Hepatocyte (in vitro differentiated cells): ENCODE results near the gene ALG6.

Source experiments
- EZH2 ChIP-seq: fragments of 200-600 bp; sonication (generic); IDR thresholded peaks from 2 replicates; pipeline ENCODE4 v1.6.1; 2016; ENCODE audit warnings: antibody characterized with exemption, mild to moderate bottlenecking, borderline replicate concordance
- EZH2phosphoT487 ChIP-seq: fragments of 200-600 bp; sonication (generic); IDR thresholded peaks from one replicate; pipeline ENCODE4 v1.6.1; 2018; ENCODE audit warnings: antibody characterized with exemption, mild to moderate bottlenecking, low read depth, moderate library complexity; ENCODE audit not compliant: unreplicated experiment, severe bottlenecking
- TF ChIP-seq, protein P1 (sequence below): fragments of 200-600 bp; sonication (generic); IDR thresholded peaks from 2 replicates; pipeline ENCODE4 v1.5.1; 2016; ENCODE audit warnings: antibody characterized with exemption, mild to moderate bottlenecking; ENCODE audit not compliant: poor library complexity

DNA sequence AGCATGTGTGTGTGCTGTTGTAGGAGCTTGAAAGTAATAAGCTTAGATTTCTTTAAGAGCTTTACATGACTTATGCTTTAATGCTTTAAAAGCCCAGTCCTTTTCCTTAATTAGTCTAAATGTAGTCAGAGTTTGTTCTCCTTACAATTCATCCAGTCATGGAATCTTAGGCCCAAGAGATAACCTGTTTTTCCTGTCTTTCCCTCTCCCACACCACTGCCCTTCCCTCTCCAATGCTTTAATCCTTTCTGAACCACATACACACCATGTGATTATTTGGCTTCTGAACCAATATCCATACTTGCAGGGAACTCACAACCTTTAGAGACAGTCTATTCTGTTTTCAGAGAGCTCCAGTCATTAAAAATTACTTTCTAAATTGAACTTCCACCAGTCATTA lies 37.6 kb downstream of the ALG6 start:
- TF ChIP-seq EZH2 (no peak), EZH2phosphoT487 (no peak)
- TF ChIP-seq, protein P1, sequence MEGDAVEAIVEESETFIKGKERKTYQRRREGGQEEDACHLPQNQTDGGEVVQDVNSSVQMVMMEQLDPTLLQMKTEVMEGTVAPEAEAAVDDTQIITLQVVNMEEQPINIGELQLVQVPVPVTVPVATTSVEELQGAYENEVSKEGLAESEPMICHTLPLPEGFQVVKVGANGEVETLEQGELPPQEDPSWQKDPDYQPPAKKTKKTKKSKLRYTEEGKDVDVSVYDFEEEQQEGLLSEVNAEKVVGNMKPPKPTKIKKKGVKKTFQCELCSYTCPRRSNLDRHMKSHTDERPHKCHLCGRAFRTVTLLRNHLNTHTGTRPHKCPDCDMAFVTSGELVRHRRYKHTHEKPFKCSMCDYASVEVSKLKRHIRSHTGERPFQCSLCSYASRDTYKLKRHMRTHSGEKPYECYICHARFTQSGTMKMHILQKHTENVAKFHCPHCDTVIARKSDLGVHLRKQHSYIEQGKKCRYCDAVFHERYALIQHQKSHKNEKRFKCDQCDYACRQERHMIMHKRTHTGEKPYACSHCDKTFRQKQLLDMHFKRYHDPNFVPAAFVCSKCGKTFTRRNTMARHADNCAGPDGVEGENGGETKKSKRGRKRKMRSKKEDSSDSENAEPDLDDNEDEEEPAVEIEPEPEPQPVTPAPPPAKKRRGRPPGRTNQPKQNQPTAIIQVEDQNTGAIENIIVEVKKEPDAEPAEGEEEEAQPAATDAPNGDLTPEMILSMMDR: no peak
